Measurements from ENCODE around the gene TCF15.
"Not testable (repeated sequence)": the region's sequence is repeated elsewhere in the genome, so short reads cannot be mapped to it uniquely, and the experiment has no call there.

TCF15 gene

DNA sequence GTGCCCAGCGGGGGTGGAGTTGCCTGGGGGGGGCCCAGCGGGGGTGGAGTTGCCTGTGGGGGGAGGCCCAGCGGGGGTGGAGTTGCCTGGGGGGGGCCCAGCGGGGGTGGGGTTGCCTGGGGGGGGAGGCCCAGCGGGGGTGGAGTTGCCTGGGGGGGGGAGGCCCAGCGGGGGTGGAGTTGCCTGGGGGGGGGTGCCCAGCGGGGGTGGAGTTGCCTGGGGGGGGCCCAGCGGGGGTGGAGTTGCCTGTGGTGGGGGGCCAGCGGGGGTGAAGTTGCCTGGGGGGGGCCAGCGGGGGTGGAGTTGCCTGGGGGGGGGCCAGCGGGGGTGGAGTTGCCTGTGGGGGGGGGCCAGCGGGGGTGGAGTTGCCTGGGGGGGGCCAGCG, 31.9 kb upstream of the TCF15 start:
- not testable (repeated sequence) for DNase-seq

DNA sequence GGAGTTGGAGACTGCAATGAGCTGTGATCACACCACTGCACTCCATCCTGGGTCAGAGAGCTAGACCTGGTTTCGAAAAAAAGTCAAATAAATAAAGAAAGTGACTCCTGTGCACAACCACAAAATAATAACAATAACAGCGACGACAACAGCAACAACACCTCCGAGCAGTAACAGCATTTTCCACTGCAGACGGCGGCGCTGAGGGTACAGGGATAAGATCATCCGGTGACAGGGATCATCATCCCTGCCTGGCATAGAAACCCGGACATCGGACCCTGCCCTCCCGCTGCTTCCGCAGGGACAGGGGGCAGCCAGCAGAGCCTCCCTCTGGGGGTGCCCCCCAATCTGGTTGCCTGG, 31.4 kb upstream of the TCF15 start:
- DNase-seq: peak; percentile 11

DNA sequence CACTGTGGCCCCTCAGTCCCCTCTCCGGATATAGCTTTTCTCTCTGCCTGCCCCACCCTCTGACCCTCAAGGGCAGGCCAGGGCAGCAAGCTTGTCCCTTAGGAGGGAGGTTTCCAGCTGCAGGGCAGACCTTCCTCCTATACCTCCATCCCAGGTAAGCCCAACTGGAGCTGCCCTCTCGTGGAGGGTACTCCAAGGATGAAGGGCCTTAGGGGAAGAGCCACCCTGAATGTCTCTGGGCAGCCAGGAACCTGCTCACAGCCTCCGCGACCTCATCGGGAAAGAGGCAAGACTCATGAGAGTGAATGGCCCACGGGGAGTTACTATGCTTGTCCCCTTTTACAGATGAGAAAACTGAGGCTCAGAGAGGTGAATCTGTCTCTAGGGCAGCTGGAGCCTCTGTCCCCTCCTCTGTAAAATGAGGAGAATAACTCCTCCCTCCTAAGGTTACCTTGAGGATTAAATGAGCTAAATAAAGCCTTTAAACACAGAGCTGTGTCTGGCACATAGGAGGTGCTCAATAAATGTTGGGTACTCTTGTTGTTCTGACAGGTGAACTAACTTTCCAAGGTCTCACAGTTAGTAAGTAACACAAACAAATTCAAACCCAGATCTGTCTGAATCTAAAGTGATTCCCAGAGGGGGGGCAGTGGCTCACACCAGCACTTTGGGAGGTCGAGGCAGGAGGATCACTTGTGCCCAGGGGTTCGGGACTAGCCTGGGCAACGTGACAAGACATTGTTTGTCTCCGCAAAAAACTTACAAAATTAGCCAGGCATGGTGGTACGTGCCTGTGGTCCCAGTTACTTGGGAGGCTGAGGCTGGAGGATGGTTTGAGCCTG, 30.8 kb upstream of the TCF15 start:
- no peak for DNase-seq

DNA sequence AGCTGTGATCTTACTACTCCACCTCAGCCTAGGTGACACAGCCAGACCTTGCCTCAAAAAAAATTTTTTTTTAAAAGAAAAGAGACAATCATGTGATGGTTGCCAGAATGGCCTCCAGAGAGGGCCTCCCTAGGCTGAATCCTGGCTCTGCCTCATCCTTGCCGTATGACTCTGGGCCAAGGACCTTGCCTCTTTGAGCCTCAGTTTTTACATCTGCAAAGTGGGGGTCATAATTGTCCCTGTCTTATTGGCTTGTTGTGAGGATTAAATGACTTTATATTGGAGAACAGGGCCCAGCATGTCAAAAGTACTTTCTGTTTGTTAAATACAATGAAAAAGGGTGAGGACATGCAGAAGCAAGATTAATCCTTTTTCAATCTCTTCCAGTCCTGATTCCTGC, 28.5 kb upstream of the TCF15 start:
- DNase-seq: no peak

DNA sequence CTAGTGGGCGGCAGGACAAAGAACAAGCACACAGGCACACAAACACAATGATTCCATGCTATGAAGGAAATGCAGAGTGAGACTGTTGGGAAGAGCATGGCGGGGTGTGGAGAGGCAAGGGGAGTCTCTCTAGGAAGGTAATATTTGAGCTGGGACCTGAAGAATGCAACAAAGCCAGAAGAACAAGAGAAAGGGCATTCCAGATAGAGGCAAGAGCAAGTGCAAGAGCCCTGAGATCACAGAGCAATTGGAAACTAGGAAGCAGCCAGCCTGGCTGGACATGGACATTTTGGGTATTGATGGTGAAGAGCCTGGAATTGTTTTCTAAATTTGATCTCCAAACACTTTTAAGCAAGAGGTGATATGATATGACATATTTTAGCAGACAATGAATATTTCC, 27.4 kb upstream of the TCF15 start:
- DNase-seq: no peak

DNA sequence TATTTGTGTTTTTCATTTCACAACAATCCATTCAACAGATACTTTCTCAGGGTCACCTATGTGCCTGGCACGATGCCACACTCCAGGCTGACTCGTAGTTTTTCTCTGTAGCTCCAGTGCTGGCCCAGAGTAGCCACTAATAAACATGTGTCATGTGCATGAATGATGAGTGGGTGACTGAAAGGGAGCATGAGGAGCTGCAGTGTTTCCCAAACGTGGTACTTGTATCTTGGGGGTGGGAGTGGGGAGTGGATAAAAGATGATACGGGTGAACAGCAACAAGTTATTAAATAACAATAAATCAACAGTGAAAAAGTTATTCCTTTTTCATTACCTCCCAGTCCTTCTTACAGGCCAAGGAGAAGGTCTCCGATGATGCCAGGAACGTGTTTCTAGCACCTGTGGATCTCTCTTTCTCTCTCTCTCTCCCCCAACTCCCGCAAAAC, 25.8 kb upstream of the TCF15 start:
- no peak for DNase-seq

DNA sequence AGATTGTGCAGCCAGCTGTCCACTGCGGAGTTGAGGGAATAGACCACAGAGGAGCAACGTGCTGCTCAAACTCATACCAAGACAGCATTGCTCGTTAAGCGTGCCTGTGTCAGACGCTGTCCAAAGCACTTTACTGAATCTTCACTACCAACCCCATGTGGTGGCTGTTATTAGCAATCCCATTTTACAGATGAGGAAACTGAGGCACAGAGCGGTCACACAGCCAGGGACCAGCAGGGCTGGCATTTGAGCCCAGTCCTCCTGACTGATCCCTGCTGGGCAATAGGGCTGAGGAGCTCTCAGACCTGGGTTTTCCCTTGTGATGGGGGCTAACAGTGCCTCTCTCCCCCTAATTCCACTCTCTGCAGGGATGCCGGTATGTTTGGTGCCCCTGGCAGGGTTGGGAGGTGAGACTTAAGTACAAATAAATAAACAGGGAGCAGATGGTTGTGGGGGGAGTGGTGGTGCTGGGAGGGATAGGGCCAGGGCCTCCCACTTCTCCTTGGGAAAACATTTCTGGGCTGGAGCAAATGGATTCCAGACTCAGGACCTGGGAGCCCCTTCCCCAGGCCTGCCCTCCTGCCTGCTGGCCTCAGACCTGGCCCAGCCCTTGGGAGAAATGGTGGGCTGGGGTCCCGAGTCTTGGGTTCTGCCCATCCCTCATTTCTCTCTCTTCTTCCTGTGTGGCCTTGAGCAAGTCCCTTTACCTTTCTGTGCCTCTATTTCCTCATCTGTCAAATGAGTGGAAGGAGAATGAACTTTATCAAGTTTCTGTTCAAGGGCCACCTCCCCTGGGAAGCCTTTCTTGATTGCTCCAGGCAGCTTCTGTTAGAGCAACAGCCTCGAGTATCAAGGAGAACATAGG, 25.2 kb upstream of the TCF15 start:
- no peak for DNase-seq

DNA sequence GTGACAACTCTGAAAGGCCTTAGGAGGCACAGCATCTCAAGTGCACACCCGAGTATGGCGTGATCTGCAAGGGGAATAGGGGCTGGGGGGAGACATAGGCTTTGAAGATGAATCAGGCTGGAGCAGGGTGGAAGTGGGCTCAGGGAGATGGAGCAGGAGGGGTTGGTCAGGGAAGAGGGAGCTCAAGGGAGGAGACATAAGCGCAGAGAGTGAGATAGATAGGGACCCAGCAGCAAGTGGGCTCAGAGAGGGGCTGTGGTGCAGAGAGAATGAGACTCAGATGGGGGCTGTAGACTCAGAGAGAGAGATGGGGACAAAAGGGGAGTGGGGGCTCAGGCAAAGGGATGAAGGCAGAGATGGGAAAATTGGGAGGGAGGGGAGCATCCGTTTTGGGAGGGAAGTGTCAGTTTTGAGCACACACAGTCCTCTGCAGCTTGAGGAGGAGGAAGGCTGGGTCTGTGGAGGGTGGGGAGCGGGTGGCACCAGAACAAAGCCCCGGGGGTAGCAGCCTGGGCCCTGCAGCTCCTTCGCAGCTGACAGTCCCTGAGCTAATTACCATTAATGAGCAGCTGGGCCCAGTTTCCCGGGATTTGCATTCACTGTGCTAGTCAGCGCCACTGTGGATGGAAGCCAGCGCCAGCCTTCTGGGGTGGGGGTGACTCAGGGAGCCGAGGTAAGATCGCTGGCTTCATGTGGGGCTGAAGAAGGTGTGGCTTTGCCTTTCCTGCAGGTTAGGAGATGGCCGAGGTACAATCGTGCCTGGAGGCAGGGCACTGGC, 24.2 kb upstream of the TCF15 start:
- DNase-seq: peak; percentile 81

DNA sequence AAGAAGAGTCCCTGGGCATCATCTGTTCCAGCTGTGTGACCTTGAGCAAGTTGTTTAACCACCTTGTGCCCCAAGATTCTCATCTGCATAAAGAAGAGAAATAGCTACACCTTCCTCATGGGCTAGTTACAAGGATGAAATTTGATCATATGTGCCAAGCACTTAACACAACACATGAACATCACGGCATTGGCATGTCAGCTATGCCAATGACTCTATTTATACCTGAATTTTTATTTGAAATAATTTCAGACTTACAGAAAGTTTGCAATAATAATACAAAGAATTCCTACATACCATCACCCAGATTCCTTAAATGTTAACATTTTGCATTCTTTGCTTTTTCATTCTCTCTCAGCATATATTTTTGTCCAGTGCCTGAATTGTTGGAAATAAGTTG, 21.0 kb upstream of the TCF15 start:
- no peak for DNase-seq

DNA sequence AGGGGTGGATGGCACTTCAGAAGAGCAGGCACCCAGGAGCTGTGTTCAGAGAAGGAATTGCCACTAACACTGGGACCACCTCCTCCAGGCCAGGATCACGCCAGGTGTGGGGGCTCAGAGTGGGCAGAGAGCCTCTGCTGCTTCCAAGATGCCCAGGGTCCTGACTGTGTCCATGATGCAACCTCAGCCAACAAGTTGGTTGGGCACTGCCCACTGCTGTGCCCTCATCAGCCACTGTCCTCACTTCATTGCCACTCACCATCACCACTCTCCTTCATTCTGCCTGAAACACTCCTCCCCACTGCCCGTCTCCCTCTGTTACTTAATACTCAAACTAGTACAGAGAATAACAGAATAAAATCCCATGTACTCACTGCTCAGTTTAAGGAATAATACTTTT, 16.5 kb upstream of the TCF15 start:
- no peak for DNase-seq

DNA sequence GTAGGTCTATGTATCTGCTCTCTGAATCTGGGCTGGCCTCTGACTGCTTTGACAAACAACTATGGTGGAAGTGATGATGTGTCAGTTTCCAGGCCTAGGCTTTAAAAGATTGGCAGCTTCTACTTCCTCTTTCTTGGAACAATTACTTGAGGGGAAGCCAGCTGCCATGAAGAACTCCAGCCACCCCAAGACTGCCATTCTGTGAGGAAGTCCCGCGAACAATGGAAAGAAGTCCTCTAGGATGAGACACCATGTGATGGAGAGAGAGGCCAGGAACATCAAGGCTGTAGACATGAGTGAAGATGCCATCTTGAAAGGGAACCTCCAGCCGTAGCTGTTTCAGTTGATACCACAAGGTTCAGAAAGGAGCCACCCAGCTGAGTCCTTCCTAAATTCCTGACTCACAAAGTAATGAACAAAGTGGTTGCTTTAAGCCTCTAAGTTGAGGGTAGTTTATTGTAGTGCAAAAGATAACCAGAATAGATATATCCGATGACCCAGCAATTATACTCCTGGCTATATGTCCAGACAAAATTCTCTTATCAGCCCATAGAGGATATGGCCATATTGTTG, 15.3 kb upstream of the TCF15 start:
- no peak for DNase-seq

DNA sequence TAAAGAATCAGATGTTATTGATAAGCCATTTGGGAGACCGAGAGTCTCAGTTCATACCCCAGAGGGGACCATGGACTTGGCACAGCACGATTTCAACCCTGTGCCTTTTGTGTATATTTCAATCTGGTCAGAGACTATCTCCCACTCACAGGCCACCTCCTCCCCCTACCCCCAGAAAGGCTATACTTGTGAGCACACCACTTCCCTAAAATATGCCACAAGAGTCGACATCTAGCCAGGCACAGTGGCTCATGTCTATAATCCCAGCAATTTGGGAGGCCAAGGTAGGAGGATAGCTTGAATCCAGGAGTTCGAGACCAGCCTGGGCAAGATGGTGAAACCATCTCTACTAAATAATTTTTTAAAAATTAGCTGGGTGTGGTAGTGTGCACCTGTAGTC, 13.6 kb upstream of the TCF15 start:
- no peak for DNase-seq

DNA sequence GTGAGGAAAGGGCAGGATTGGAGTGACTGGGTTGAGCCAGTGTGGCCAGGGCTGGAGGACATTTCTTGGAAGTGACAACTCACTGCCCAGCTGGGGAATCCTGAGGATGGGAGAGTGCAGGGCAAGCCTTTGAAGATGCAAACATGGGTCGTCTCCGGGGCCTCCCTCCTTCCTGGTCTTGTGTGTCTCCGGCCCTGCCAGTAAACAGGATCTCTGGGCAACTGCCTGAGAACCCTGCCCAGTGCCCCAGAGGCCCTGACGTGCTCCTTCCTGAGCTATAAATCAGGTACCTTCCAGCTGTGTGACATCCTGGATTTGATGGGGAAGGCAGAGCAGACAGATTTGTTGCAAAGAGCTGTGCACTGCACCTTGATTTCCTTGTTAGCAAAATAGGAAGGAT, 12.9 kb upstream of the TCF15 start:
- DNase-seq: no peak

DNA sequence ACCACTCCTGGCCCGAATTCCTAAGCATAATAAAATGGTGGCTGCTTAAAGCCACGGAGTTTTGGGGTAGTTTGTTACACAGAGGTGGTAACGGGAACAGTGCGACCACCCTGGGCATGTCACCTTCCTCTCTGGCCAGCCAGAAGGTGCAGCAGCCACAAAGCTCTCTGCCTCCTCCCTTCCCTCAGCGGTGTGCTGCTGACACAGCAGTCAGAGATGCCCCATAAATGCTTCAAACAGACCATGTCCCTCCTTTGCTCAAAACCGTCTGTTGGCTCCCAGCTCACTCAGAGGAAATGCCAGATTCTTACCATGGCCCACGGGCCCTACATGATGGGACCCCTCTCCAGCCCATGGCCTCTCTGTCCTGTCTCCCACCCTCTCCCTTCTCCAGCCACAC, 12.1 kb upstream of the TCF15 start:
- no peak for DNase-seq

DNA sequence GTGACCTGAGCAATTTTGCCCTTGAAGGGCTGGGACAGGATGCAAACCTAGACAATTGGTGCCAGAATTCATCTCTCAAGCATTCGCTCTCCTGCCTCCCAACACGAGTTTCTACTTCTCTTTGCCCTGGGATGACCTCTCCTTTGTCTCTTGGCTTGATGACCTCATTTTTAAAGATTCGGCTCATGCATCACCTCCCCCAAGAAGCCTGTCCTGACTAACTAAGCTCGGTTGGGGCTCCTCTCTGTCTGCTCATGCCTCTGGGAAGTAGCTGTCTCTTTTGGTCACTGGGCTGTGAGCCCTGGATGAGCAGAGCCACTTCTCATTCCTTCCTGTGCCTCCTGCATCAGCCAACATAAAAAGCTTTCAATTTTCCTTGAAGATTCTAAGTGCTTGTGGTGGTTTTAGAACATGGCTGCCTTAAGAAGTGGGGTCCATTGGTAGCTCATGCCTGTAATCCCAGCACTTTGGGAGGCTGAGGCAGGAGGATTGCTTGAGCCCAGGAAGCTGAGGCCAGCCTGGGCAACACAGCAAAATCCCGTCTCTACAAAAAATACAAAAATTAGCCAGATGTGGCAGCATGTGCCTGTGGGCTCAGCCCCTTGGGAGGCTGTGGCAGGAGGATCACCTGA, 11.1 kb upstream of the TCF15 start:
- no peak for DNase-seq

DNA sequence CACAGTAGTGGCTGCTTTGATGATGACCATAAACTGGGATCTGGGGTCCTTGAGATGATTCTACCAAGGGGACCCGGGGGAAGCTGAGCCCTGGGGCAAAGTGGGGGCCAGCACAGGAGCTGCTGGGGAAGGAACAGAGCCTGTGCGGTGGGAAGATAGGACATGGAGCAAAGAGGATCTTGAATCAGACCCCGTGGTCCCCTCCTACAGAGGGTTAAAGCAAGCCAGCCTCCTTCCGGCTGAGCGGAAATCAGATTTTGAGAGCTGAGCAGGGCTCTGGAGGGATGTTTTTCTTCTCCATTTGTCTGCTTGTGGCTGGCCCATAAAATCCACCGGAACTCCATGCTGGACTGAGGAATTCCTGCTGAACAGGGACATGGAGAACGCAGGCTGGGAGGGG, 10.1 kb upstream of the TCF15 start:
- no peak for DNase-seq

DNA sequence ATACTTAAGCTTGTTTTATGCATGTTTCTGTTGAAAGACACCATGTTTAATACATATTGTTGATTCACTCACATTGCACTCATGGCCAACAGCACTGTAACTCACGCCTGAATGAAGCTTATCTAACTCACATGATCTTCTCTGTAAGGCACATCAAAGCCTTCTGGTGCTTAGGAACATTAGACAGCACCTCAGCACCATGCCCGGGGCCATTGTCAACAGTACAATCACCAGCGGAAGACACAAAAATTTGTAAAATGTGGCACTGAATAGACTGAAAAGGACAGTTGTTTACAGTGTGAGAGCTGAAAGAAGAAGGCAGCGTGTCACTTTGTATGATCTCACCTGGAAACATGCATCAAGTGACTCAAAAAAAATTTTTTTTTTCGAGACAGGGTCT, 8.9 kb upstream of the TCF15 start:
- DNase-seq: no peak

DNA sequence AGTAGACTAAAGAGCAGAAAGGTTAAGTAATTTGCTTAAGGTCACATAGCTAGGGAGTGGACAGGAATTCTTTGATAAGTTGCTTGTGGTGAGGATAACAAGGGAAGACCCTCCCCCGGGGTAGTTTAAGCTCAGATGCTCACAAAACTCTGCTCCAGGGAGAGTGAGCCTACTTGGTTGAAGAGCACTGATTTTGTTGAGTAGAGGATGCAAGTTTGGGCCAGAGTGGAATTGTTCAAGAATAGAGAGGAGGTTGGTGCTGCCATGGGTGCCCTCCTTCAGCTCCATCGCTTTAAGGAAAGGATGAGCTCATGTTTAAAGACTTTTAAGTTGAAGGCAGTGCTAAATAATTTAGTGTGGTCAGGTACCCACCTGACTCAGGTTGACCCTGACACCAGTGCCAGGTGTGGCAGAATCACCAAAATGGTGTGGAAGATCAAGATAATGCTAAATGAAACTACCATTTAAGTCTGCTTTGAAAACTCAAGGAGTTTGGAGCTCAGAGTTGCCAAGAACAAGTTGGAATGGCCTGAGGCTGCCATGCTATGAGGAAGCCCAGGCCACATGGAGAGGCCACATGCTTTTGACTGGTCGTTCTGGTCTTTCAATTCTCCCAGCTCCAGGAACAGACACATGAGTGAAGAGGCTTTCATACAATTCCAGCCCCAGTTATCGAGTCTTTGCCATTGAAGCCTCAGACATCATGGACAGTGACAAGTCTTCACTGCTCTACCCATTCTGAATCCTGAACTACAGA, 8.0 kb upstream of the TCF15 start:
- no peak for DNase-seq

DNA sequence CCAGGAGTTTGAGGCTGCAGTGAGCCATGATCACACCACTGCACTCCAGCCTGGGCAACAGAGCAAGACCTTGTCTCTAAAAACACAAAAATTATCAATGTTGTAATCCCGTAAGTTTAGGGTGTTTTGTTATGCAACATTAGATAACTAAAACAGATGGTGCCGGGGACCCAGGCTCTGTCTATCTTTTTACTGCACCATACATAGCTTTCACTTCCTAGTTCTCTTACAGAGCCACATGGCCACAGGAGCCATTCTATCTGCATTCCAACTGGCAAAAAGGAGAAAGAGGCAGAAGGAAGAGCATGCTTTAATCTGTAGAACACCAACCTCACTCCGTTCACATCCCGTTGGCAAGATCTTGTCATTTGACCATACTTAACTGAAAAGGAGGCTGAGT, 5.4 kb upstream of the TCF15 start:
- no peak for DNase-seq

DNA sequence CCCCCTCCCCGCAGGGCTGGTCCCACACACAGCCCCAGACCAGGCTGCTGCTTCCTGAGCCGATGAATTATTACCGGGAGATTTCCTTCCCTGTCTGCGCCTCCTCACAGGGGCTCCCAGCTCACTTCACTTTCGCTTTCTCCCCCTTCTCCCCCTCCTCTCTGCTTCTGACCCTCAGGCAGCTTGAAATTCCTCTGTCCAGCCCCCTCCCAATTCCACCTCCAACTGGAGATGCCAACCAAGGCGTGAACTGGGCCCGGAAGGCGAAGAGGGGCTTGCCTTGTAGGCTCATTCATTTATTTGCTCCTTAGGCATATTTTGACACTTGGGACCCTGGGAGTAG, 1.7 kb upstream of the TCF15 start:
- DNase-seq: no peak

DNA sequence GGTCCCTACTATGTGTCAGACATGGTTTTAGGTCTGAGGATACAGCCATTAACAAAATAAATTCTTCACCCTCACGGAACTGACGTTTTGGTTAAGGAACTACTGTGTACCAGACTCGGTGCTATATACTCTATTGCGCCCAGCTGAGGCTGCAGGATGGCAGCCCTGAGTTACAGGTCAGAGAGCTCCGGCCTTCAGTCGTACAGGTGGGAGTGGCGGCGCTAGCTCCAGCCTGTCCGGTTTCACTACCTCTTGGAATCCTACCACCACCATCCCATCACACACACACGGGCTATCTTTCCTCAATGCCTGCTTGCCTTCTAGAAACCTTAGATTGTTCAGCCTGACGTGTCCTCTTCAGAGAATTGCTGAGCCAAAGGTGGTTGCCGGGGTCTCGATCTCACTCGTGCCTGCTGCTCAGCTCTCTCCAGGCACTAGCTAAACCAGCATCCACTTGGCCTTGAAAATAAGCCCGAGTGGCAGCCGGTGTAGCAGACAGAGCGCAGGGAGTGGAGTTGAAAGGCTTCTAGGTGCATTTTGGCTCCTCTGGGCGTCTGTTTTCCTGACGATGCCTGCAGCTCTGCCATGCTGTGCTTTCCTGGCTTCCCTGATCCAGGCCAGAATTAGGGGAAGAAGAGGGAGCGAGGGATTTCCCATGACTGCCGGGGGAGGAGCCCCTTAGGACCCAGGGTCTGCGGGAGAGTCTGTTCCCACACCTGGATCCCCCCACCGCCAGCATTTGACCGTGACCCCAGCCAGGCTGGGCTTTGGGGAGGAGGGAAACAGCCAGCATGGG, 1.1 kb upstream of the TCF15 start:
- no peak for DNase-seq
